ENCODE data around the gene PUM1.

The PUM1 gene

DNA sequence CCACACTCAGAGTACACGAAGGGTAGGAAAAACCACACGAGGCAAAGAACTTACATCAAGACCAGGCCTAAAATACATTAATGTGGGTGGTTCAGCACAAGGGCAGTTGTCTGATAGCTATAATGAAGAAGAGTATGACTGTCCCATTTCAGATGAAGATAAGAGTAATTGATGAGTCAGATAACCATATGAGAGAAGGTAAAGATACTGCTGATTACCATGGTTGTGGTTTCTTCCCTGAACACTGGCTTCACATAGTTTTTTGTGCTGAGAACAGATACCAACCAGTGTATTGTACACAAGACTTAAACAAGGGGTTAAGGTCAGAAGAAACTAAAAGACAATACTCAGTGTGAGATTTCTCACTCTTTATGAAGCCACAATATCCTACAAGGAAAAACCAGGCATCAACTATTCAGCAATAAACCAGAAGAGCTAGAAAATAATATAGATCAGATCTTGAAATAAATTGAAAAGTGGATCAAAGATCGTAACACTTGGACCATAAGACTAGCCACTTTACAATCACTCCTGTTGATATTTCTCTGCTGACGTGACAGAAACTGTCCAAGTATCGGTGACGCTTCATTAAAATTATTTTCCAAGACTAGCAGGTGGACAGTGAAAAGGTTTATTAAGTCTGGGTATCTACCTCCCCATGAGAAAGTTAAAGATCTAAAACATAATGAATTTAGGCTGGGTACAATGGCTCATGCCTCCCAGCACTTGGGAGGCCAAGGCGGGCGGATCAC, 28.6 kb downstream of the PUM1 start:
- no peak for FAIRE-seq
- DNase-seq (ENCODE audit: insufficient read length, low spot score) = no peak
- TF ChIP-seq, protein P1, sequence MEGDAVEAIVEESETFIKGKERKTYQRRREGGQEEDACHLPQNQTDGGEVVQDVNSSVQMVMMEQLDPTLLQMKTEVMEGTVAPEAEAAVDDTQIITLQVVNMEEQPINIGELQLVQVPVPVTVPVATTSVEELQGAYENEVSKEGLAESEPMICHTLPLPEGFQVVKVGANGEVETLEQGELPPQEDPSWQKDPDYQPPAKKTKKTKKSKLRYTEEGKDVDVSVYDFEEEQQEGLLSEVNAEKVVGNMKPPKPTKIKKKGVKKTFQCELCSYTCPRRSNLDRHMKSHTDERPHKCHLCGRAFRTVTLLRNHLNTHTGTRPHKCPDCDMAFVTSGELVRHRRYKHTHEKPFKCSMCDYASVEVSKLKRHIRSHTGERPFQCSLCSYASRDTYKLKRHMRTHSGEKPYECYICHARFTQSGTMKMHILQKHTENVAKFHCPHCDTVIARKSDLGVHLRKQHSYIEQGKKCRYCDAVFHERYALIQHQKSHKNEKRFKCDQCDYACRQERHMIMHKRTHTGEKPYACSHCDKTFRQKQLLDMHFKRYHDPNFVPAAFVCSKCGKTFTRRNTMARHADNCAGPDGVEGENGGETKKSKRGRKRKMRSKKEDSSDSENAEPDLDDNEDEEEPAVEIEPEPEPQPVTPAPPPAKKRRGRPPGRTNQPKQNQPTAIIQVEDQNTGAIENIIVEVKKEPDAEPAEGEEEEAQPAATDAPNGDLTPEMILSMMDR (IDR thresholded peaks at IDR 0.05; ENCODE audit: insufficient read depth, missing control alignments) = no peak

DNA sequence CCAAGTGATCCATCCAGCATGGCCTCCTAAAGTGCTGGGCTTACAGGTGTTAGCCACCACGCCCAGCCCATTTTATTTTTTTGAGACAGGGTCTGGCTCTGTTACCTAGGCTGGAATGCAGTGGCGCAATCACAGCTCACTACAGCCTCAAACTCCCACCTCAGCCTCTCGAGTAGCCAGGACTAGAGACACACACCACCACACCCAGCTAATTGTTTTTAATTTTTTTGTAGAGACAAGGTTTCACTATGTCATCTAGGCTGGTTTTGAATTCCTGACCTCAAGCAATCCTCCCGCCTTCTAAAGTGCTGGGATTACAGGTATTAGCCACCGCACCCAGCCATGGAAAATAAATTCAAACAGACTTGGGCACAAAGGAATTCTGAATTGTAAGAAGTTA, 31.9 kb downstream of the PUM1 start:
- FAIRE-seq = no peak

DNA sequence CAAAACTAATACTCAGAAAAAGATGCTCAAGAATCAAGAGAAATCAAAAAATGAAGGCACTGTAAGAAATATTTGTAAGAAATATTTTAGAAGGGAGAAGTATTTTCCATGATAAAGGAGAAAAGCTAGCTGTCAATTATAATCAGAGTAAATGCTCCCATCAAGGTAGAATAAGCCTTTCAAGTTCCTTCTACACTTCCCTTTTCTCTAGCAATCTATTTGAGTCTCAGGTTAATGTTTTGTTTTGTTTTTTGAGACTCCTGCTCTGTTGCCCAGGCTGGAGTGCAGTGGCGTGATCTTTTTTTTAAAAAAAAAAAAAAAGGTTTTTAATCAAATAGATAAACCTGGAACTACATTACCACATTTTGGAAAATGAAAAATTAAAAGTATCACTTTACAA, 33.3 kb downstream of the PUM1 start:
- TF ChIP-seq, protein P1 (IDR thresholded peaks at IDR 0.05; ENCODE audit: insufficient read depth, missing control alignments) = no peak
- DNase-seq (ENCODE audit: insufficient read length, low spot score) = no peak
- FAIRE-seq = no peak

More for the DNA sequence above, 31.9 kb downstream of the PUM1 start:
- DNase-seq (ENCODE audit: insufficient read length, low spot score) = no peak
- TF ChIP-seq, protein P1 (IDR thresholded peaks at IDR 0.05; ENCODE audit: insufficient read depth, missing control alignments) = no peak

DNA sequence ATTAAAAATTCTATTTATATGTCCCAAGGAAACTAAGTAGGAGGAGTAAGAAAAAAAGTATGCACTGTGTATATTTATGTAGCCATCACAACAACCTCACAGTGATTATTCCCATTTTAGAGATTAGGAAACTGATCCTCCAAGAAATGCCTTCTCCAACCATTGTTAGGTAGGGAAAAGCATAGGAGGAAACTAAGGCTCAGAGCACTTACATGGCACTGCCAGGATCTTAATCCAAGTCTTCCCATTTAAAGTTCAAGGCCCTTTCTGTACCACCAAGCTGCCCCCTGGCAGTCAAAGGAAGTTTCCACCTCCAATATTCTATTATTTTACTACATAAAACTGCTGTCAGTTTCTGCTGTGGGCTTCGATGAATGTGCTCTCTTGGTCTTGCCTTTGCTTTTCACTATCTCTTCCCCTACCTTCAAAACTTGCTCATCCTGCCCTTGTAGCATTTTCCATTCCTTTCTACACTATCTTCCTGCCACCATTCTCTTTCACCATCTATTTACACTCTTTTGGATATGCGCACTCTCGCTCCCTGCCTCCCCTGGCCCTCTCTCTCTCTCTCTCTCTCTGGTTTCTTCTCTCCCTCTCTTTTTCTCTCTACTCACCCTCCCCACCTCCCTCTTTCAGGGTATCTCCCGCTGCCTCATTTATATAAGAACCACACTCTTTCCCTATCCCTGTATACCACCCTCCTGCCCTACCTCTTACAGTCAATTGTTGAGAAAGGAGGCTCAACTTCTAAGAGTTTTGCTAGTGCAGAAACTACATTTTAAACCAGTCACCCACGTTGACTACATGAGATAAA, 34.0 kb downstream of the PUM1 start:
- FAIRE-seq = no peak

DNA sequence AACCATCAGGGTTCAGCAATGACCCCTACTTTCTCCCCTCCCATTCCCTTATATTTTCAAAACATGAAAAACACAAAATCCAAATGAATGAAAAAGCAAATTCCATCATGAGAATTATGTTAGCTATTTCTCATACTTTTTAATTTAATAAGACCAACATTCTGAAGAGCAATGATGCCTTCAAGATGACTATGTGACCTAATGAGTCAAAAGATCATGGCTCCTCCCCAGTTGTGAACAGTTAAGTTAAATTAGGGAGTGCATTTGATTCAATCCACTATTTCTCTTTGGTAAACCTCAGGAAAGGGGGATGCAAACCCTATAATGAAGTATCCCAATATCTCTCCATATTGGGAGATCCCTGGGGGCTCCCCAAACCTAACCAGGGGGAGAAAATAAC, 36.5 kb downstream of the PUM1 start:
- DNase-seq (ENCODE audit: insufficient read length, low spot score) = no peak
- TF ChIP-seq, protein P1 (IDR thresholded peaks at IDR 0.05; ENCODE audit: insufficient read depth, missing control alignments) = no peak
- FAIRE-seq = no peak

More for the DNA sequence above, 34.0 kb downstream of the PUM1 start:
- TF ChIP-seq, protein P1 (IDR thresholded peaks at IDR 0.05; ENCODE audit: insufficient read depth, missing control alignments) = no peak
- no peak for DNase-seq (ENCODE audit: insufficient read length, low spot score)

DNA sequence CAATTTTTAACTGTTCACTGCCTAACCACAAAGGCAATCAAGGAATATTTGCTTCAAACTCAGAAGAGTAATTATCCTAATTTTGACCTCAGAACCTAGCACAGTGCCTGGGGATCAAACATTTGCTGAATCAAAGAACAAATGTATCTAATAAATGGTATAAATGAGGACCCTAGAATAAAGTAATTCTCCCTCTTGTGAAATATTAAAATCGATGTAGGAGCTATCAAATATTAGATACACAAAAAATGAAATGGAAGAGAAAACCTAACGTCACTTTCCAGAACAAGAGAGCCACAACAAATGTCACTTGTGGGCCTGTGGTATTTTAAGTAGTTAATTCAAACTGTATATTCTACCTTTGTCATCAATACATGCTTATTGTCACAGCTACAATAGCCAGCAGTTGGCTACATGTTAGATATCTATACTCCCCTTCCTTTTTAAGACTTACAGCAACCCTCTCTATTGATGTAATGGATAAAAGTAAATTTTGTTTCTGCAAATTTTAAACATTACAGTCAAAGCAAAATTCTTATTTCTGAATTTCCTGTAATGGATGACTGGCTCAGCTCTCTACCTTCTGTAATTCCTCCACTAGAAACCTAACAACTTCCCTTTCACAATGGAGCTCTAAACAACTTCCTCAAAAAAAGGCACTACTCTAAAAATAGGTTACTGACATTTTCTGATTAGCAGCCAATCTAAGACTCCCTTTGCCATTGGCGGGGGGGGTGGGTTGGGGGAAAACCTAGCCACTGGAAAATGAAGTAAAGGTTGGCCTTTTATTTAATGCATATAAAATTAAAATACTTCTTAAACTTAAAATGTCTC, 37.6 kb downstream of the PUM1 start:
- FAIRE-seq (no peak), DNase-seq (ENCODE audit: insufficient read length, low spot score) (no peak)
- TF ChIP-seq, protein P1 (IDR thresholded peaks at IDR 0.05; ENCODE audit: insufficient read depth, missing control alignments) = no peak

Measured in D721Med (cell line).